ENCODE results near the gene CDIPT.
"Not testable (repeated sequence)": the region's sequence is repeated elsewhere in the genome, so short reads cannot be mapped to it uniquely, and the experiment has no call there.

CDIPT gene

GRCh38 chr16:29857133-29857760 is 5.8 kb downstream of the CDIPT start:
- no peak for DNase-seq

GRCh38 chr16:29854520-29855100 is 8.4 kb downstream of the CDIPT start:
- no peak for DNase-seq

- no peak for DNase-seq
Measured at GRCh38 chr16:29852654-29853053, 10.4 kb downstream of the CDIPT start.

GRCh38 chr16:29850998-29851397 is 12.0 kb downstream of the CDIPT start:
- no peak for DNase-seq

- DNase-seq = no peak
Measured at GRCh38 chr16:29849505-29849904, 13.5 kb downstream of the CDIPT start.

- DNase-seq = no peak
Measured at GRCh38 chr16:29848420-29849297, 14.4 kb downstream of the CDIPT start.

- DNase-seq = no peak
Measured at GRCh38 chr16:29845656-29846055, 17.4 kb downstream of the CDIPT start.

GRCh38 chr16:29844575-29845331 is 18.3 kb downstream of the CDIPT start:
- no peak for DNase-seq

GRCh38 chr16:29843931-29844330 is 19.1 kb downstream of the CDIPT start:
- DNase-seq = no peak

- DNase-seq = no peak
Measured at GRCh38 chr16:29842732-29843346, 20.2 kb downstream of the CDIPT start.

- DNase-seq = no peak
Measured at GRCh38 chr16:29841631-29842030, 21.4 kb downstream of the CDIPT start.

GRCh38 chr16:29840240-29840639 is 22.8 kb downstream of the CDIPT start:
- no peak for DNase-seq

GRCh38 chr16:29839822-29840221 is 23.2 kb downstream of the CDIPT start:
- DNase-seq = no peak

GRCh38 chr16:29837841-29838240 is 25.2 kb downstream of the CDIPT start:
- DNase-seq = no peak

- no peak for DNase-seq
Measured at GRCh38 chr16:29836623-29837022, 26.4 kb downstream of the CDIPT start.

GRCh38 chr16:29835926-29836325 is 27.1 kb downstream of the CDIPT start:
- DNase-seq = no peak

GRCh38 chr16:29834079-29834478 is 28.9 kb downstream of the CDIPT start:
- DNase-seq = no peak

GRCh38 chr16:29833219-29833618 is 29.8 kb downstream of the CDIPT start:
- not testable (repeated sequence) for DNase-seq

- DNase-seq = no peak
Measured at GRCh38 chr16:29831490-29831889, 31.5 kb downstream of the CDIPT start.

- no peak for DNase-seq
Measured at GRCh38 chr16:29830774-29831173, 32.3 kb downstream of the CDIPT start.

GRCh38 chr16:29826342-29826695 is 36.7 kb downstream of the CDIPT start:
- no peak for DNase-seq

GRCh38 chr16:29825145-29826044 is 37.6 kb downstream of the CDIPT start:
- no peak for DNase-seq
